HG03025 (cell line): Measurements from ENCODE around the gene NCKIPSD.

ENCODE experiments used
- ATAC-seq: cut with Tn5 transposase; IDR thresholded peaks from one replicate; pipeline ENCODE4 v1.9.1; 2021; ENCODE audit warnings: mild to moderate bottlenecking, moderate library complexity; ENCODE audit not compliant: unreplicated experiment, low FRiP score

Gene NCKIPSD

GRCh38 chr3:48697952-48698351 lies 12.2 kb upstream of the NCKIPSD start:
- no peak for ATAC-seq

GRCh38 chr3:48696601-48697000 lies 10.9 kb upstream of the NCKIPSD start:
- no peak for ATAC-seq

DNA sequence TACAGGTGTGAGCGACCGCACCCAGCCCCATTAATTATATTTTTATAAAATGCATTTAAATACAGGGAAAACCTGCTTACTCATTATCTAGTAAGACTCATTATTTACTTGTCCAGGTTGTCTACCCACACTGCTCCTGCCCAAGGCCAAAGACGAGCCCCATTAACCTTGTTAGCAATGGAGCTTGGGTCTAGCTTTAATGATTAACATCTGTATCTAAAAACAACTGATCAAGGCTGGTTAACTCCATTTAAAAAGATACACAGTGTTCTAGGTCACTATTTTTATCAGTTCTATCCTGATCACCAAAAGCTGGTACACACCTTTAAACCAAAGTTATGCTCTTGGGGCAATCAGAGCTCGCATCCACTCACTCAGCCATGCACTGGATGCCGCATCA lies 10.4 kb upstream of the NCKIPSD start:
- no peak for ATAC-seq

DNA sequence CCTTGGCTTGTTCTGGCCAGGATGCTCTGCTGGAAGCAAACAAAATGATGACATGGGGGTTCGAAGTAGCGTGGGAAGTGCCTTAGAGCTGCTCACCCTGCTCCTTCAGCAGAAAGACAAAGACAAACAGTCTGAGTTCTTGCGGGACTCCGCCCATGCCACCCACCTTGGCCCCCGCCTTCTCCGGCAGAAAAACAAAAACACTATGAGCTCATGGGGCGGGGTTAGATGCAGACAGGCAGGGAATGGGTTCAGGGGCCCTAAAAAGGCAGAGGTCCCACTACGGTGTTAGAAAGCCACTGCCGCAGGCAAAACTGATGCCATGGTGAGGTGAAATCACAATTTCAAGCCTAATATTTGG lies 9.7 kb upstream of the NCKIPSD start:
- no peak for ATAC-seq

DNA sequence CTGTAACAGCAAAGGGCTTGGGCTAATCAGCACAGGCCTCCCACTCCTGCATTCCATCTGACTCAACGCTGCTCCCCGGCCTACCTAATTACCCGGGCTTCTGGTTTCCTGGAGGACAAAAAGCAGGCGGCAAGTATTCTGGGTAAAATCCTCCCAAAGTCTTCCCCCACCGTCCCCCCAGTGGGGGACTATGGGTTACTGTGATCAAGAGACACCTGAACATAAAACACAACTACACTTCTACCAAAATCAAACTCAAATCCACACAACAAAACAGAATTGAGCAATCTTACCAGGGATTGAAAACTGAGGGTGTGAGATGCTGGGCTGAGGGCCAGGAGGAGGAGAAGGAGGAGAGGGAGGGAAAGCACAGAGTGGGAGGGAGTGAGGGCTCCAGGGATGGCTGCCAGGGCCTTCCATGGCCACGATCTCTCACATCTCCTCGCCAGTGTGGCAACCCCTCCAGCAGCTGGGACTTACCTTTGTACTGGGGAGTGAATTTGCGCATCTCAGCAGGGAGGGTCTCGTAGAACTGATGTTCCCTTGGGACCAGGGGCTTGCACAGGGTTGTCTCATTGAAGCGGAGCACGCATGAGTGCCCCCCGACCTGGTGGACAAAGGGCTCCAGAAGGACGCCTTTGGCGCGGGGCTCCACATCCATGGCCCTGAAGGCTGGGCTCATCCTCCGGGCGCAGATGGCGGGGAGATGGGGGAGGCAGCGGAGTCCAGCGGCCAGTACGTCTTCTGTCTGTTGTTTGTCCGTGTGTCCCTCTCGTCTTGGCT lies 9.1 kb upstream of the NCKIPSD start:
- ATAC-seq: no peak

GRCh38 chr3:48693826-48694225 lies 8.1 kb upstream of the NCKIPSD start:
- no peak for ATAC-seq

DNA sequence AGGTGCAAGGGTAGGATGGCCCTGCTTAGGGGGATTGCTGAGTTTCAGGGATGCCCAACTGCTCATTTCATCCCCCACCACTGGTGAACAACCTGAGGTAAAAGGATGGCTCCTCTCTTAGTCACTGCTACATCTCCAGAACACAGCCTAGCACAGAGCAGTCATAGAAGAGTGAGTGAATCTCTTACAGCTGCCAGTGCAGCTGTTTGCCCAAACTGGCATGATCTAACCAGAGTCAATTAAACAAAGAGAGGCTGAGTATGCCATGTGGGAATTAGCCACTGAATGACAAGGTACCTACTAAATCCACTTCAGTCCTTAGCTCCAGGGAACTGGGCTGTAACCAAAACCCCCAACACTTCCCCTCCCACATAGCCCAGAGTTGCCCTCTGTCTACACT lies 6.8 kb upstream of the NCKIPSD start:
- ATAC-seq: no peak

DNA sequence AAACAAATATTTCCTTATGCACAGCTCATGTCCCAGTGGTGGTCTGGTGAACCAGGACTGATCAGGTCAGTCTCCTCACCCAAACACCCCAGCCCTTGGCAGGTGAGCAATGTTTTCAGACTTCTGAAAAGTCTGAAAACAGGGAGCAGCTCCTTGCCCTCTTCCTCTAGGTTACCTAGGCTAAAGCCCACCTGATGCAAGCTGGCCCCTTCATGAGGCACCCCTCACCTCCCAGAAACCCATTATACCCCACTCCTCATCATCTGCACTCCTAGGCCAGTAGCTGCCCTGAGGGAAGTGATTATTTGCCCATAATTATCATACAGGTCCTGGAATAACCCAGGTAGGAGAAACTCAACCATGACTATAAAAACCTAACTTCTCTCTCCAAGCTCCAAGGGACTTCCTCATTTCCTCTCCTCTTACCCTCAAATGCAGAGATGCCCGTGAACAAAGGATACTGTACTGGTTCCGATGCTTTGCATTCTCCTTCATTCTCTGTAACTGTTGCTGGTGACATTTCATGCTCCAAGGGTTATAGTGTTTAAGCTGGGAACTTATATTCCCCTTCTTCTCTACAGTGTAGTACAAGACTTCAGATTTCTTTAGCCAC lies 5.2 kb upstream of the NCKIPSD start:
- ATAC-seq: no peak

- ATAC-seq: no peak
Measured at GRCh38 chr3:48689384-48689783, 3.7 kb upstream of the NCKIPSD start.

DNA sequence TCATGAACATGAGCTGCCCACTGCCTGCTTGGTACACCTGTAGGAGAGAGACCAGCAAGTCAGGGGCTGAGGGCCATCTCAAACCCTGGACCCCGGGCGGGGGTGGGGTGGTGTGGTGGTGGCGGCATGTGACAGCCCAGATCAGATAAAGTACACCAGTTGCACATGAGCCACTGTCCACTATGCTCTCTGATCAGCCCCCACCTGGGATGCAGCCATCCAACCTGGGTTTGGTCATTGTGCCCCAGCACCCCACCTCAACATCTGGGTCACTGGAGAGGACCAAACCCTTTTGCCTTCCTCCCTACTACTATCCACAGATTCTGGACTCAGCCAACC lies 3.0 kb upstream of the NCKIPSD start:
- ATAC-seq: no peak

GRCh38 chr3:48688032-48688736 lies 2.5 kb upstream of the NCKIPSD start:
- ATAC-seq: no peak

GRCh38 chr3:48687220-48687678 lies 1.5 kb upstream of the NCKIPSD start:
- no peak for ATAC-seq

DNA sequence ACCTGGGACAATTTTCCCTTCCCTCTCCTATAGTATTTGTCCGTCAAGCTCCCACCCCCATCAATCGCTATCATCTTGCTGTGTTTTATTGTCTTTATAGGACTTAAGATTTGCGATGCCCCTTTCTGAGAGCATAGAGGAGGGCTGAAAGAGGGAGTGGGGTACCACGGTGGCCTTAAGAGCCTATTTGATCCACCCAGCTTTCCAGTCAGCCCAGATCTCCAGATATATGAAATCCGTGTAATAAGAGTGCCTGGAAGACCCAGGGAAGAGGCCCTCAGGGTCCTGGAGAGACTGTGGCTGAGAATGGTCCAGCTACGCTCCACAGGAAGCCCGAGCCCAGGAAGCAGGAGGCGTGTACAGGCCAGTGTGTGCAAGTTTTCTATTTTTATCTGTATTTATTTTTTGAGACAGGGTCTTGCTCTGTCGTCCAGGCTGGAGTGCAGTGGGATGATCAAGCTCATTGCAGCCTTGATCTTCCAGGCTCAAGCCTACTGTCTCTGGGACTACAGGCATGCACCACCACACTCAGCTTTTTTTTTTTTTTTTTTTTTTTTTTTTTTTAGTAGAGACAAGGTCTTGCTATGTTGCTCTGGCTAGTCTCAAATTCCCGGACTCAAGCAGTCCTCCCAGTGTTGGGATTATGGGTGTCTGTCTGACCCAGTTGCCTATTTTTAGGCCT lies 964 bp upstream of the NCKIPSD start:
- no peak for ATAC-seq

DNA sequence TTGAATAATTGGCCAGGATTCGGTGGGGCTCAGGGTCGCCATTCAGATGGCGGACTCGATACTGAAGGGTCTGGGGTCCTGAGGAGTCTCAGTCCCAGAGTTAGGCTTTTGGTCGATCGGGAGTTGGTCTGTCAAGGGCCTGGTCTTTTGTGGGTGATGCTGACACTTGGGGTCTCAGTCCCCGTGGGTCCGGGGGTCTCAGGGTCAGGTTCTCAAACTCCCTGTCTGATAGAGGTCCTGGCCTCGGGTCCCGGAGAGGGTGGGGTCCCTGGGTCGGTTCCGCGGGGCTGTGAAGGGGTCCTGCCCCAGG lies 467 bp downstream of the NCKIPSD start:
- no peak for ATAC-seq

- no peak for ATAC-seq
Measured at GRCh38 chr3:48684480-48685143, 1.1 kb downstream of the NCKIPSD start.

GRCh38 chr3:48684054-48684349 lies 1.7 kb downstream of the NCKIPSD start:
- ATAC-seq: no peak

GRCh38 chr3:48682786-48683185 lies 2.9 kb downstream of the NCKIPSD start:
- no peak for ATAC-seq

- no peak for ATAC-seq
Measured at GRCh38 chr3:48681974-48682610, 3.6 kb downstream of the NCKIPSD start.

DNA sequence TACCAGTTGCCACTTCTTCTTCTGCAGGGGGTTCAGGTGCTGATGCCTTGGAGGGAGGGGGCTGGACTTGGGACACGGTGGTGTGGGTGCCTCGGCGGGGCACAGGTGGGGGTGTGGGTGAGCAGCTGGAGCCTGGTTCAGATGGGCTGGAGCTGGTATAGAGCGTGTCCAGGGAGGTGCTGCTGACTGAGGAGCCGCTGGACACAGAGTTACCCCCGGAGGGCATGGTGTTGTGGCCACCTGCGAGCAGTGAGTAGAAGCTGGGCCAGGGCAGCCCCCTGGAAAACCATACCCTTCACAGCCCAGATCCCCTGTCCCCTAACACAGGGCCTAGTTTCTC lies 4.2 kb downstream of the NCKIPSD start:
- no peak for ATAC-seq

- no peak for ATAC-seq
Measured at GRCh38 chr3:48680811-48681540, 4.7 kb downstream of the NCKIPSD start.
